Esophagus squamous epithelium (tissue), 5 donors: ENCODE results near the gene FAM169A. TPM values are rescaled to one million over a fixed set of nuclear protein-coding genes. Genes with fewer than 3 reads are reported as not detected.
"Not testable (repeated sequence)": the region's sequence is repeated elsewhere in the genome, so short reads cannot be mapped to it uniquely, and the experiment has no call there.

ENCODE experiments used
- DNase-seq: peaks from one replicate; lab custom pipeline; 2025; lab: John Stamatoyannopoulos, UW
- H3K27ac ChIP-seq, 4 donors: fragments of 200-600 bp; sonication (generic); one replicate each; pipeline ENCODE4 v1.5.1; 2016 to 2019; ENCODE audit warnings: mild to moderate bottlenecking in 1 of 4
- H3K27me3 ChIP-seq, 4 donors: fragments of 200-600 bp; sonication (generic); 1 replicate in 3 of 4; 2 replicates in 1 of 4; pipeline versions ENCODE4 v1.5.1 to v1.6.0; 2017 to 2021; ENCODE audit warnings: antibody characterized with exemption in 1 of 4
- H3K36me3 ChIP-seq, 3 donors: fragments of 200-600 bp; sonication (generic); one replicate each; pipeline ENCODE4 v1.5.1; 2016 to 2019
- H3K4me1 ChIP-seq, 3 donors: fragments of 200-600 bp; sonication (generic); one replicate each; pipeline ENCODE4 v1.5.1; 2017 to 2019
- H3K4me3 ChIP-seq, 4 donors: fragments of 200-600 bp; sonication (generic); 1 replicate in 3 of 4; 2 replicates in 1 of 4; pipeline ENCODE4 v1.5.1; 2016 to 2019; ENCODE audit warnings: mild to moderate bottlenecking in 2 of 4, moderate library complexity in 1 of 4
- H3K9me3 ChIP-seq, 3 donors: fragments of 200-600 bp; sonication (generic); one replicate each; pipeline ENCODE4 v1.5.1; 2016 to 2019
- POLR2A ChIP-seq, 4 donors: fragments of 450-650 bp; IDR thresholded peaks; one replicate each; pipeline ENCODE4 v1.6.1; 2017; ENCODE audit warnings: antibody characterized with exemption in 4 of 4, mild to moderate bottlenecking in 4 of 4, moderate library complexity in 3 of 4
- WGBS, 2 donors: methylation state at CpG; one replicate each; pipeline ENCODE4 v1.1.5; 2018; 5-methylcytosine and 5-hydroxymethylcytosine counted together
- intact Hi-C: fragments of 100-400 bp; cut with DNase I; formaldehyde crosslinking; loops from one replicate; pipeline ENCODE4 v1.15.0; 2022
- total RNA-seq, 4 donors: library from RNA; depleted of rRNA; stranded (reverse); fragments of >200 nt; gene quantifications; one replicate each; pipeline ENCODE4 v1.1.0, GENCODE V29; 2016
- TF ChIP-seq, protein P1 (sequence below), 6 experiments: fragments of 450-650 bp in 4 of 6; fragments of 200-600 bp in 2 of 6; sonication (generic) in 2 of 6; IDR thresholded peaks; one replicate each; pipeline ENCODE4 v1.5.1; 2016 to 2019; ENCODE audit warnings: antibody characterized with exemption in 6 of 6, mild to moderate bottlenecking in 4 of 6, moderate library complexity in 4 of 6
- donor health status: DM: yes; HTN: yes; CAD: no.

FAM169A gene
- total RNA-seq, 4 donors from 2014 or later = 0.30 to 5.8 (median 3.1) TPM

DNA sequence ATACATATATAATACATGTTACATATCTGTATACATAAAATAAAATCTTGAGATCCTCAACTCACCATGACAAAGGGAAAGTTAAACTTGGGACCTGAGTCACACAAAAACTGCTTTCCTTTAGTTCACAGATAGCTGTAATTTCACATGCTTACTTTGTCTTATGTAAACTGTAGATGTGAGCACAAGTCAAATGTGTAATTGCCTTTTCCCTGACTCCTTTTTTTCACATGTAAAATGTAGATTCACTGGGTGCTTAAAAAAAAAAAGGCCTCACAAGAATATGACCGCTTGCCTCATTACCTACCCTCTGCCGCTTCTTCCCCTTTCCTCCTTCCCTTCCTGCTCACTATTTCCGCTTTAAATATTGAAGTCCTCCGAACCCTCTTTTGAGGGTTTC lies 21.9 kb upstream of the FAM169A start:
- intact Hi-C loops = no loop called here
- WGBS, 2 donors = 90 to 92% methylated on average over 4 of the region's 4 CpGs
- no peaks in the 10 kb centered on the region for H3K4me1 ChIP-seq
- DNase-seq = no peak
- no peak overlapping the region for H3K27ac ChIP-seq
- no peak for TF ChIP-seq POLR2A (IDR thresholded peaks at IDR 0.05)
- TF ChIP-seq, protein P1, sequence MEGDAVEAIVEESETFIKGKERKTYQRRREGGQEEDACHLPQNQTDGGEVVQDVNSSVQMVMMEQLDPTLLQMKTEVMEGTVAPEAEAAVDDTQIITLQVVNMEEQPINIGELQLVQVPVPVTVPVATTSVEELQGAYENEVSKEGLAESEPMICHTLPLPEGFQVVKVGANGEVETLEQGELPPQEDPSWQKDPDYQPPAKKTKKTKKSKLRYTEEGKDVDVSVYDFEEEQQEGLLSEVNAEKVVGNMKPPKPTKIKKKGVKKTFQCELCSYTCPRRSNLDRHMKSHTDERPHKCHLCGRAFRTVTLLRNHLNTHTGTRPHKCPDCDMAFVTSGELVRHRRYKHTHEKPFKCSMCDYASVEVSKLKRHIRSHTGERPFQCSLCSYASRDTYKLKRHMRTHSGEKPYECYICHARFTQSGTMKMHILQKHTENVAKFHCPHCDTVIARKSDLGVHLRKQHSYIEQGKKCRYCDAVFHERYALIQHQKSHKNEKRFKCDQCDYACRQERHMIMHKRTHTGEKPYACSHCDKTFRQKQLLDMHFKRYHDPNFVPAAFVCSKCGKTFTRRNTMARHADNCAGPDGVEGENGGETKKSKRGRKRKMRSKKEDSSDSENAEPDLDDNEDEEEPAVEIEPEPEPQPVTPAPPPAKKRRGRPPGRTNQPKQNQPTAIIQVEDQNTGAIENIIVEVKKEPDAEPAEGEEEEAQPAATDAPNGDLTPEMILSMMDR (IDR thresholded peaks at IDR 0.05) = no peak
- H3K4me3 ChIP-seq = no peak overlapping the region
- no peaks in the 10 kb centered on the region for H3K27me3 ChIP-seq
- H3K9me3 ChIP-seq = no peaks in the 10 kb centered on the region
- no peaks in the 10 kb centered on the region for H3K36me3 ChIP-seq

DNA sequence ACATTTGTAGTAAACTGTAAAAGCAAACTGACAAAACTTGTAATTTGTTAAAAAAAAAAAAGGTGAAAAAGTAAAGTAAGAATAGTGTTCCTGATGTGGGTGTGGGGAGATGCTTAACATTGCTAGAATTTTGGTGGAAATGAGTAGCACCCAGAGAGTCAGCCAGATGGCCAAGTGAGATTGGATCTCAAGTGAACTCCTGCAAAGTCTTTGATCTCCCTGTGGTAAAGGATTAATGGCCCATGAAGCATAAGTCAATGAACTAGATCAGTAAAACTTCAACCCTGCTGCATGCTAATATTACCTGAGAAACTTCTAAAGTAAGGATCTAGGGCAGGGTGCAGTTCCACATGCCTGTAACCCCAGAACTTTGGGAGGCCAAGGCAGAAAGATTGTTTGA lies 19.0 kb upstream of the FAM169A start:
- TF ChIP-seq, protein P1 (IDR thresholded peaks at IDR 0.05) = no peak
- TF ChIP-seq POLR2A (IDR thresholded peaks at IDR 0.05) = no peak
- no peaks in the 10 kb centered on the region for H3K4me1 ChIP-seq
- H3K27ac ChIP-seq = no peak overlapping the region
- intact Hi-C loops = no loop called here
- DNase-seq = no peak
- H3K27me3 ChIP-seq = no peaks in the 10 kb centered on the region
- H3K9me3 ChIP-seq = no peaks in the 10 kb centered on the region
- no peaks in the 10 kb centered on the region for H3K36me3 ChIP-seq
- H3K4me3 ChIP-seq = no peak overlapping the region

DNA sequence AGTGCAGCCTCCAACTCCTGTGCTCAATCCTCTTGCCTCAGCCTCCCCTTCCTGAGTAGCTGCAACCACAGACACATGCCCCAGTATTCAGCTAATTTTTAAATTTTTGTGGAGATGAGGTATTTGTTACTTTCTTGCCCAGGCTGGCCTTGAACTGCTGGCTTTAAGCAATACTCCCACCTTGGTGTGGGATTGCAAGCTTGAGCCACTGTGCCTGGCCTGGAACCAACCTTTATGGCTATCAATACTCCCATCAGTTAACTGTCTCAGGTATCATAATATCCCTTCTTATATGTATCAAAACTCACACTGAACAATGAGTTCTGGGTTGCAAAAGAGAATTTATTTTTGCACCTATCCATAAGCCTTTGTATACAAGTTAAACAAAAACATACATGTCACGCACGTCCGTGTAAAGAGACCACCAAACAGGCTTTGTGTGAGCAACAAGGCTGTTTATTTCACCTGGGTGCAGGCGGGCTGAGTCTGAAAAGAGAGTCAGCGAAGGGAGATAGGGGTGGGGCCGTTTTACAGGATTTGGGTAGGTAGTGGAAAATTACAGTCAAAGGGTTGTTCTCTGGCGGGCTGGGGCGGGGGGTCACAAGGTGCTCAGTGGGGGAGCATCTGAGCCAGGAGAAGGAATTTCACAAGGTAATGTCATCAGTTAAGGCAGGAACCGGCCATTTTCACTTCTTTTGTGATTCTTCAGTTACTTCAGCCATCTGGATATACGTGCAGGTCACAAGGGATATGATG lies 16.4 kb upstream of the FAM169A start:
- H3K4me1 ChIP-seq, intact Hi-C loops, H3K27me3 ChIP-seq, H3K4me3 ChIP-seq, DNase-seq, H3K9me3 ChIP-seq, H3K27ac ChIP-seq, H3K36me3 ChIP-seq: not testable (repeated sequence)
- 55 to 60% methylated on average over 10 of the region's 10 CpGs for WGBS, 2 donors

DNA sequence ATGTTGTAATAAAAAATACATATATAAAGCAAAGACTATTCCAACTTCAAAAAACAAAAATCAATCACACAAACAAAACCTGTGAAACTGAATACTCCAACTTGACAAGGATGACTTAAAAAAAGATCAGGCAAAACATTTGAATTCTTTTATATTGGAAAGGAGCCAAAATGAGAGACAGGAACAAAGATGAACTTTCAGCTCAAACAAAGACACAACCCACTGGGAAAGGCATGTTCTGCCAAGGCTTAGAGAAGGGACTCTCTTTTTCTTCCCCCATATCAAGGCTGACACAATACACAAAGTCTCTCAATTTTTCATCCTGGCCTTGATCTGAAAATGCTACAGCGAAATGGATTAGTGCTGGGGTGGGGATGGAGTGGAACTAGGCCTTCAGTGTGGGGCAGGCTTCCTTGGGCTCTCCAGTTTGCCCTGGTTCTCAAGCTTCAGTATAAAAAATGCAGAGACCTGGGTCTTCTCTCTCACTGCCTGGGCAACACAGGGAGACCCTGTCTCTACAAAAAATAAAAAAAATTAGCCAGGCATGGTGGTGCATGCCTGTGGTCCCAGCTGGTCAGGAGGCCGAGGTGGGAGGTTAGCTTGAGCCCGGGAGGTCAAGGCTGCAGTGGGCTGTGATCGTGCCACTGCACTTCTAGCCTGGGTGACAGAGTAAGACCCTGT lies 11.6 kb upstream of the FAM169A start:
- Histone ChIP-seq H3K27ac (no peak overlapping the region), H3K4me1 (no peaks in the 10 kb centered on the region), H3K36me3 (no peaks in the 10 kb centered on the region), H3K4me3 (no peak overlapping the region), H3K9me3 (no peaks in the 10 kb centered on the region), H3K27me3 (no peaks in the 10 kb centered on the region)
- no peak for DNase-seq
- 75 to 96% methylated on average over 4 of the region's 4 CpGs for WGBS, 2 donors
- TF ChIP-seq POLR2A (IDR thresholded peaks at IDR 0.05) = no peak
- TF ChIP-seq, protein P1 (IDR thresholded peaks at IDR 0.05) = no peak
- intact Hi-C loops = no loop called here

DNA sequence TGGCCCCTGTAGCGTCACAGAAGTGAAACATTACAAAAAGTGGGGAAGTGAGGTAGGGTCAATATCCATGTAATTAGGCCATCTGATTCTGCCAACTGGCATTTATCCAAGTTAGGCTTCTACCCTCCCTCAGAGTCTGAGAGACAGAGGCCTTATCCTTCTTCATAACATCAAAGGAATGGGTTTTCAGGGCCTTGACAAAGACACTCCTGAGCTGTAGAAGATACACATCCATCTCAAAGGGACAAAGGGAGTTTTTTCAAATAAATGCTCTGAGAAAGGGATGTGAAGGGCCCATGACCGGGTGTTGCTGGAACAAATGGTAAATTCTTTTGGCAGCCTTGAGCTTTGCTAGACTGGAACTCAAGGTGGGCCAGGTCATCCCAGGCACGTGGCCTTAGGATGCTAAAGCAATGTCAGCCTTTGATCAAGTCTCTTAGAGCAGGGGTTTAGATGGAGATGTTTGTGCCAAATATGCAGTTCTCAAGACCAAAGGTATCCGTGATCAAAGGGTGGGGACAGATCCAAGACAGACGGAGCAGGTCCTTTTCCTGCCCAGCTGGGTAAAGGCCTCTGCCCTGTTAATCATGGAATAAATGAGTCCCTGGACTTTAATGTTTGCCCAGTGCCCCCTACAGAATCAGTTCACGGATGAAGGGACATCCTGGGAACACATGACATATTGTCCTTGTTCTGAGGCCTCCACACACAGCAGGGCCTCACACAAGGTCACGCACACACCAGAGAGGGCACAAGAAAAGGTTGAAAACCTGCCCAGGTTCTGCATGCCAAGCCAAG lies 10.0 kb upstream of the FAM169A start:
- Histone ChIP-seq H3K9me3 (no peaks in the 10 kb centered on the region), H3K27me3 (no peaks in the 10 kb centered on the region), H3K4me3 (no peak overlapping the region), H3K27ac (no peak overlapping the region), H3K36me3 (no peaks in the 10 kb centered on the region), H3K4me1 (no peaks in the 10 kb centered on the region)
- TF ChIP-seq, protein P1 (IDR thresholded peaks at IDR 0.05) = no peak
- no peak for TF ChIP-seq POLR2A (IDR thresholded peaks at IDR 0.05)
- intact Hi-C loops = no loop called here
- WGBS, 2 donors = 69 to 87% methylated on average over 7 of the region's 7 CpGs
- DNase-seq = no peak
